ENCODE data around the gene HK2.

The HK2 gene

DNA sequence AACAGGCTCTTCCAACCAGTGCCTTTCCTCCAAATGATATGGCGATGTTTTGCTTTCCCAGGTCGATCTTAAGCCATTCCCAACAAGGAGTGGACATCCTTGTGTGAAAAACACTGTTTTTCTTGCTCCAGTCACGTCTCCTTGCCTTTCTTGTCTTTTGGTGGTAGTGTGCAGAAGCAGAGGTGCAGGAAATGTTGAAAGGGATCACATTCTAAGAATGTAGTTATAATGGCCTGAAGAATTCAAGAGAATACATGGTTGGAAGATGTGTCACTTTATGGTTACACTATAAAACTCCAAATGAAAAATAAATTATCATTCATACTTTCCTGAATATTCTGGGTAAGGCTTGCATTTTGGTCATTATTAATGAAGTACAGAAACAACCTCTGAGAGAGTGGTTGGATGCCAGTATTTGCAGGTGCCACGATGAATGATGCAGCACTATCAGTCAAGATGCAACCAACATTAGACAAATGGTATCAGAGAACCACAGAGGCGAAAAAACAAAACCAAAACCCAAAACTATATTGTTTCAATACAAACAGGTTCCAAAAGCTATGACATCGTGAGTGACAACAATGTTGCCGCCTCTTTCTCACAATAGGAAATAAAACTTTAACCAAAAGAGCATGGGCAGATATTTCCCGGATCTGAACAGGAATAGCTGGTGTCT, 97.0 kb downstream of the HK2 start:
- in situ Hi-C loops (cut with HindIII; ENCODE audit: low pct_unique_long_range_greater_than_20kb, low sequenced_read_pairs): no loop called here
- no peak for TF ChIP-seq JUND (IDR thresholded peaks at IDR 0.05; ENCODE audit: low read depth)
- DNase-seq (ENCODE audit: low read depth in 1 of 2, low spot score in 1 of 2): no peak

DNA sequence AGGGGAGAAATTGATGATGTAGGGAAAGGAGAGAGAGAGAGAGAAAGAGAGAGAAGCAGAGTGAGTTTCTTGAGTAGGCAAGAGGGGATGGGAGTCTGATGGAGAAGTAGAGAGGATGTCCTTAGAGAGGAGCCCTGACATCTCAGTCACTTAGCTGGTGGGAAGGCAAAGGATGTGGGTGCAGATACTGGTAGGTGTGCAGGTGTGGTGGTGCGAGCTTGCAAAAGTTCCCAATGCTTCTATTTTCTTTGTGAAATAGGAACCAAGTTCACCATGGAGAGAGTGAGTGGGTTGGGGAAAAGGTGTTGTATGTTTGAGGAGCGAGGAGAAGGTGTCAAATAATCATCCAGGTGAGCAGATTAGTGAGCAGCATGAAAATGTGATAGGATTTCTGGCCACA, 98.0 kb downstream of the HK2 start:
- no peak for DNase-seq (ENCODE audit: low read depth in 1 of 2, low spot score in 1 of 2)
- in situ Hi-C loops (cut with HindIII; ENCODE audit: low pct_unique_long_range_greater_than_20kb, low sequenced_read_pairs): no loop called here
- no peak for TF ChIP-seq JUND (IDR thresholded peaks at IDR 0.05; ENCODE audit: low read depth)

DNA sequence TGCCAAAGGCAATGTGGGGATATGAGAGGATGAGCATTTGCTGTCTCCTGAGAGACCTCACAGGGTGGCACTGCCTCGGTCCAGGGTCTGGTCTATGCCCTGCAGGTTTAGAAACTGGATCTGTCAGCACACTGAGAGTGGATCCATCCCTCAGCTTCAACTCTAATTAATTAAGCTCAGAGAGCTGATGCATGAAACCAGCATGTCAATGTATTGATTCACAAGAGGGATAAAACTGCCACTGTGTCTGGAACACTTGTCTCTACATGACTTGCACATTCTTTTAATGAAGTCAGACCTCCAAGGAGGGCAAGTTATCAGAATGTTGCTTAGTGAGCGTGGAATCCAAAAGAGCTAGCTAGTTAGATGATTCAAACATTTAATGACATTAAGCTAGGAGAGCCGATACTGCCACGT, 102.1 kb downstream of the HK2 start:
- TF ChIP-seq JUND (IDR thresholded peaks at IDR 0.05; ENCODE audit: low read depth): no peak
- DNase-seq (ENCODE audit: low read depth in 1 of 2, low spot score in 1 of 2): no peak
- in situ Hi-C loops (cut with HindIII; ENCODE audit: low pct_unique_long_range_greater_than_20kb, low sequenced_read_pairs): no loop called here

DNA sequence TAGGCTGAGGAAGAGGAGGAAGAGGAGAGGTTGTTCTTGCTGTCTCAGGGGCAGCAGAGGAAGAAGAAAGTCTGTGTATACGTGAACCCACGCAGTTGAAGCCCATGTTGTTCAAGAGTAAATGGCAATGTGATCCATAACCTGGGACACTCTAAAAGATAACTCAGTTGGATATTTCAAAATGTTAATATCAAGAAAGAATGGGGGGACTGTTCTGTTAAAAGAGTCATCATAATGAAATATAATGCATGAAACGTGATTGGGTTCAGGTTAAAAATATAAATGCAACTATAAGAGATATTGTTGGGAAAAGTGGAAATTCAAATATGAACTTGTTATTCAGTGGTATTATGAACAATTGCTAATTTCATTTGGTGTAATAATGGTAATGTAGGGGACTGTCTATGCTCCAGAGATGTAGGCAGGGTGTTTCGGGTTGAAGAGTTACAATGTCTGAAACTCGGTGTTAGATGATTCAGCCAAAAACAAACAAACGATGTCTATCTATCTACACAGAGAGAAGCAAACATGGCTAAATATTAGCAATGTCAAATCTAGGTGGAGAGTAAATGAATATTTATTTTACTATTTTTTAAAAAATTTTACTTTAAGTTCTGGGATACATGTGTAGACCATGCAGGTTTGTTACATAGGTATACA, 103.4 kb downstream of the HK2 start:
- in situ Hi-C loops (cut with HindIII; ENCODE audit: low pct_unique_long_range_greater_than_20kb, low sequenced_read_pairs): no loop called here
- DNase-seq (ENCODE audit: low read depth in 1 of 2, low spot score in 1 of 2): no peak
- no peak for TF ChIP-seq JUND (IDR thresholded peaks at IDR 0.05; ENCODE audit: low read depth)

DNA sequence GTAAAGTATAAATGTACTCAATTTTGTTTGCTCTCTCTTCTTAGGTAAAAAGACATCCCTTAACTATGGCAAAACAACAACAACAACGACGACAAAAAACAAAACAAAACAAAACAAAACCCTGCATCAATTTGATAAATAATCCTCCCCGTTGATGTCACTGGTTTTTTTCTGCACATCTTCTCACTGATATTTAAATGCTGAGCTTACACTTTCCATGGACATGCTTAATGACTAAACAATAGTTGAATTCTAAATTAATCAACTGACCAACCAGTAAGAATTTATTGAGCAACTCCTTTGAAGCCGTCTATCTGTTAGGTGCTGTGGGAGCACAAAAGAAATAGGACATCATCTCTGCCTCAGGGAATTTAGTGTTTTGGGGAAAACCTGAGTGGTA, 104.3 kb downstream of the HK2 start:
- TF ChIP-seq JUND (IDR thresholded peaks at IDR 0.05; ENCODE audit: low read depth): no peak
- no peak for DNase-seq (ENCODE audit: low read depth in 1 of 2, low spot score in 1 of 2)
- in situ Hi-C loops (cut with HindIII; ENCODE audit: low pct_unique_long_range_greater_than_20kb, low sequenced_read_pairs): no loop called here

DNA sequence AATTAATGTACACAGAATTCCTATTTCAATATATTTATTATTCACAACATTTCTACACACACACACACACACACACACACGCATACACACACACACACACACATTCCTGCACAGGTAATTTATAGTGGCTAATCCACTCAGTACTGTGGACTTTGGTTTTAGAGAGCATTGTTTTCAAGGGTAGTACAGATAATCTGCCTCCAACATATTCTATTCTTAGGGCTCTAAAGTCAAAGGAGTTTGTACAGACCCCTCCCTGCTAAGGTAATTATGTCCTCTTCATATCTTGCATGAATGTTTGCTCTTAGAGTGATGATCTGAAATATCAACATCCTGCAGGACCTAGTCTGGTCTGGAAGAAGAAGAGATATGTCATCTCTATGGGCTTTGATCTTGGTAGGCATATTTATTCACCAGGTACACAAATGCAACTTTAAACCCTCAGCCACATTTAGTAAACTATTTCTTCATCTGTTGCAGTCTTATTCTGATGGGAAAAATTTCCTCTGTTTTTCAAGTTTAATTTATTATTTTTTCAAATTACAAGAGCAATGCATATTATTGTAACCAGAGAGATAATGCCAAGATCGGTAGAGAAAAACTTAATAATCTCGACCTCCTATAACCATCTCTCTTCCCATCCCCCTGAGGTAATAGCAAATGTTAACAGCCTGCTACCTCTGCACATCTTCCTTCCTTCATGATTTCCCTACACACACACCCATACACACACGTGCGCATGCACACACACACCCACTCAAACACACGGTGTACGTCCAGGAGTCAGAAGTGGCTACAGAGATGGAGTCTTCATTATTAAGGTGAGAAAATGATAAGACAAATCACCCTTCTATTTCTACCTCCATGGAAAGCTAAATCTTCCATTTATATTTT, 106.2 kb downstream of the HK2 start:
- no peak for TF ChIP-seq JUND (IDR thresholded peaks at IDR 0.05; ENCODE audit: low read depth)
- DNase-seq (ENCODE audit: low read depth in 1 of 2, low spot score in 1 of 2): no peak
- in situ Hi-C loops (cut with HindIII; ENCODE audit: low pct_unique_long_range_greater_than_20kb, low sequenced_read_pairs): no loop called here

DNA sequence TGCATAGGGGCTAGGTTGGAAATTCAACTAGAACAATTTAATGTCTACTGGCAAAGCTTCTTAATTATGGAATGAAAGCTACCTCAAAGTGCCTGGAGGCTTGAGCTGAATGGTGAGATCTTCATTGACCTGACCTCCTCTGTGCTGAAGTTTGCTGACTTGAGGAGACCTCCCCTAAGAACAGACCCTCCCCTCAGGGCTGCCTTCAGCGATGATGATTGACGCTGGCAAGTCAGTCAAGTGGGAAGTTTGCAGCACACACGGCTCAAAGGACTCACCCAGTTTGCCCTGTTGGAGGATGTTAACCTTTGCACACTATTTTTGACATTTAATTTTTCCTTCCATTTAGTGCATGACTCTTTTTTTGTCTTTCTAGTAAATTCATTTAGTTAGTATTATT, 107.4 kb downstream of the HK2 start:
- no peak for TF ChIP-seq JUND (IDR thresholded peaks at IDR 0.05; ENCODE audit: low read depth)
- no peak for DNase-seq (ENCODE audit: low read depth in 1 of 2, low spot score in 1 of 2)
- in situ Hi-C loops (cut with HindIII; ENCODE audit: low pct_unique_long_range_greater_than_20kb, low sequenced_read_pairs): no loop called here

DNA sequence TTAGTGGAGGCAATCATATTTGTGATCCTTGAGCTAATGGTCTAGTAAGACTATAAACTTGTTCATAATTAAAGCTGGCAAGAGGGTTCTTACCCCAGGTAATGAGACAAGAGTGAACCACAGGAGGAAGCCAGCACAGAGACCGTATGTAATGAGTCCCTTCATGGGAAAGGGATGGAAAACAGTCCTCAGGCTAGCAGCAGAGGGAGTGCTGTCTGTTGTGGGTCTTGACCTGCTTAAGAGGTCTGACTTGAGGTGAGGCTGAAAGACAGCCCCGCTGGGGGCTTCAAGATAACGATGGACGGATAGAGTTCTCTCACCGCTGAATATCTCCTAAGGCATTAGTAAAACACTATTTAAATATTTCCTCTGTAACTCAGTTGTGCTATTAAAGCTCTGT, 108.3 kb downstream of the HK2 start:
- no peak for TF ChIP-seq JUND (IDR thresholded peaks at IDR 0.05; ENCODE audit: low read depth)
- DNase-seq (ENCODE audit: low read depth in 1 of 2, low spot score in 1 of 2): no peak
- in situ Hi-C loops (cut with HindIII; ENCODE audit: low pct_unique_long_range_greater_than_20kb, low sequenced_read_pairs): no loop called here
